Measurements from ENCODE around the gene CORO7.

DNA sequence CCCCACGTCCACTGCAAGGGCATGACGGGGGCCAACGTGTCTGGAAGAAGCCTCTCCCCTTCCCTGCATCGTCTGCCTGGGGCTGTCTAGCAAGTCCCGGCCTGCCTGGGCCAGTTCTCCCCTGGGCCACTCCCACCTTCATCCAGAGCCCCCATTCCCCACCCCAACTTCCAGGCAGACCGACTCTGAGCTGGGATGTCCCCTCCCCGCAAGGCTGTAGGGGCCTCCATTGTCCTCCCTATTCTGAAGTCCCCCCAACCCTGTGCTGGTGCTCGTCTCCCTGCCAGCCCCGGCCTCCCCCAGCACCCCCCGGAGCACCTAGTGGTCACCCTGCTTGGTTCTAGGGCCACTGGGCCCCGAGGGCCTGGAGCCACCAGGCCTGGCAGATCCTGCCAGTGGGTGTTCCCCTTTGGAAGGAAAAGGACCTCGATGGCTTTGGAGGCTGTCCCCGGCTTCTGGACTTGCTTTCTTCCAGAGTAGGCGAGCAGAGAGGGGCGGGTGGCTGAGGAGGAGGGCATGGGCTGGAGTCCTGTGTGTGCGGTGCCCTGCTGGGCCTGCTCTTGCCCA lies 95.7 kb downstream of the CORO7 start:
- TF ChIP-seq, protein P1, sequence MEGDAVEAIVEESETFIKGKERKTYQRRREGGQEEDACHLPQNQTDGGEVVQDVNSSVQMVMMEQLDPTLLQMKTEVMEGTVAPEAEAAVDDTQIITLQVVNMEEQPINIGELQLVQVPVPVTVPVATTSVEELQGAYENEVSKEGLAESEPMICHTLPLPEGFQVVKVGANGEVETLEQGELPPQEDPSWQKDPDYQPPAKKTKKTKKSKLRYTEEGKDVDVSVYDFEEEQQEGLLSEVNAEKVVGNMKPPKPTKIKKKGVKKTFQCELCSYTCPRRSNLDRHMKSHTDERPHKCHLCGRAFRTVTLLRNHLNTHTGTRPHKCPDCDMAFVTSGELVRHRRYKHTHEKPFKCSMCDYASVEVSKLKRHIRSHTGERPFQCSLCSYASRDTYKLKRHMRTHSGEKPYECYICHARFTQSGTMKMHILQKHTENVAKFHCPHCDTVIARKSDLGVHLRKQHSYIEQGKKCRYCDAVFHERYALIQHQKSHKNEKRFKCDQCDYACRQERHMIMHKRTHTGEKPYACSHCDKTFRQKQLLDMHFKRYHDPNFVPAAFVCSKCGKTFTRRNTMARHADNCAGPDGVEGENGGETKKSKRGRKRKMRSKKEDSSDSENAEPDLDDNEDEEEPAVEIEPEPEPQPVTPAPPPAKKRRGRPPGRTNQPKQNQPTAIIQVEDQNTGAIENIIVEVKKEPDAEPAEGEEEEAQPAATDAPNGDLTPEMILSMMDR (IDR thresholded peaks at IDR 0.05; ENCODE audit: insufficient read depth, low read length) = no peak
- TF ChIP-seq, protein P2, sequence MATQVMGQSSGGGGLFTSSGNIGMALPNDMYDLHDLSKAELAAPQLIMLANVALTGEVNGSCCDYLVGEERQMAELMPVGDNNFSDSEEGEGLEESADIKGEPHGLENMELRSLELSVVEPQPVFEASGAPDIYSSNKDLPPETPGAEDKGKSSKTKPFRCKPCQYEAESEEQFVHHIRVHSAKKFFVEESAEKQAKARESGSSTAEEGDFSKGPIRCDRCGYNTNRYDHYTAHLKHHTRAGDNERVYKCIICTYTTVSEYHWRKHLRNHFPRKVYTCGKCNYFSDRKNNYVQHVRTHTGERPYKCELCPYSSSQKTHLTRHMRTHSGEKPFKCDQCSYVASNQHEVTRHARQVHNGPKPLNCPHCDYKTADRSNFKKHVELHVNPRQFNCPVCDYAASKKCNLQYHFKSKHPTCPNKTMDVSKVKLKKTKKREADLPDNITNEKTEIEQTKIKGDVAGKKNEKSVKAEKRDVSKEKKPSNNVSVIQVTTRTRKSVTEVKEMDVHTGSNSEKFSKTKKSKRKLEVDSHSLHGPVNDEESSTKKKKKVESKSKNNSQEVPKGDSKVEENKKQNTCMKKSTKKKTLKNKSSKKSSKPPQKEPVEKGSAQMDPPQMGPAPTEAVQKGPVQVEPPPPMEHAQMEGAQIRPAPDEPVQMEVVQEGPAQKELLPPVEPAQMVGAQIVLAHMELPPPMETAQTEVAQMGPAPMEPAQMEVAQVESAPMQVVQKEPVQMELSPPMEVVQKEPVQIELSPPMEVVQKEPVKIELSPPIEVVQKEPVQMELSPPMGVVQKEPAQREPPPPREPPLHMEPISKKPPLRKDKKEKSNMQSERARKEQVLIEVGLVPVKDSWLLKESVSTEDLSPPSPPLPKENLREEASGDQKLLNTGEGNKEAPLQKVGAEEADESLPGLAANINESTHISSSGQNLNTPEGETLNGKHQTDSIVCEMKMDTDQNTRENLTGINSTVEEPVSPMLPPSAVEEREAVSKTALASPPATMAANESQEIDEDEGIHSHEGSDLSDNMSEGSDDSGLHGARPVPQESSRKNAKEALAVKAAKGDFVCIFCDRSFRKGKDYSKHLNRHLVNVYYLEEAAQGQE (IDR thresholded peaks at IDR 0.05; ENCODE audit: insufficient replicate concordance, low read depth) = no peak
- TF ChIP-seq POLR2AphosphoS5 (IDR thresholded peaks at IDR 0.05; ENCODE audit: low read depth) = no peak
- TF ChIP-seq SPI1 (IDR thresholded peaks at IDR 0.05; ENCODE audit: borderline replicate concordance, low read depth) = no peak

All from HL-60 (cell line).